ENCODE data around the gene ST8SIA3. TPM values are rescaled to one million over a fixed set of nuclear protein-coding genes. Genes with fewer than 3 reads are reported as not detected.

Gene ST8SIA3
- total RNA-seq, 1 donor from 2014 or later, result not detected

Other genes starting within 250 kb of the ST8SIA3 start
- not detected in 2 replicates for gene BOD1L2, start 205.5 kb upstream of the ST8SIA3 start, total RNA-seq
- gene ONECUT2, start 82.8 kb downstream of the ST8SIA3 start, total RNA-seq, result under 0.01 and 0.06 TPM in 2 replicates
- 28.7 and 43.1 TPM in 2 replicates for gene FECH, start 234.1 kb downstream of the ST8SIA3 start, total RNA-seq

Data from epithelial cell of proximal tubule (primary cell).